ENCODE results near the gene ARHGAP8.
"Not testable (repeated sequence)": the region's sequence is repeated elsewhere in the genome, so short reads cannot be mapped to it uniquely, and the experiment has no call there.

The ARHGAP8 gene

DNA sequence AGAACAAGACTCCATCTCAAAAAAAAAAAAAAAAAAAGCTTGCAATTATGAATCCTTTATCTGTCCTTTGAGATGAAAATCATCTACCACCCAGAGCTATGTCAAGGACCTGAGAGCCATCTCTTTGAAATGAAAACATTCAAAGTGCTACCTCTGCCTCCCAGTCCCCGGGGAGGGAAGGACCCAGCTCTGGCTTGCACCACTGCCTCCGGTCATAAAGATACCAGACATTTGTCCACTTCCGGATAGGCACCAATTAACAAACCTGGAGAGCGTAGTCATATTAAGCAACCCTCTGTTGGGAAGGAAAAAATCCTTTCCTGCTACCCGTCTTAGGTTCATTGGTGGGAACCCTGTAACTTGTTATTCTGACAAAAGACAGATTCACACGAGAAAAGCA, 98.6 kb downstream of the ARHGAP8 start:
- no peak for DNase-seq (ENCODE audit: low read depth, low spot score)
- in situ Hi-C loops (cut with HindIII; ENCODE audit: low sequenced_read_pairs): no loop called here
- no peak overlapping the region for H3K4me3 ChIP-seq (ENCODE audit: low read depth, low read length)
- no peak for TF ChIP-seq CTCF (IDR thresholded peaks at IDR 0.05; ENCODE audit: low read depth, low read length)

GRCh38 chr22:44854641-44855040, 102.3 kb downstream of the ARHGAP8 start:
- in situ Hi-C loops (cut with HindIII; ENCODE audit: low sequenced_read_pairs); H3K4me3 ChIP-seq (ENCODE audit: low read depth, low read length); DNase-seq (ENCODE audit: low read depth, low spot score): not testable (repeated sequence)

DNA sequence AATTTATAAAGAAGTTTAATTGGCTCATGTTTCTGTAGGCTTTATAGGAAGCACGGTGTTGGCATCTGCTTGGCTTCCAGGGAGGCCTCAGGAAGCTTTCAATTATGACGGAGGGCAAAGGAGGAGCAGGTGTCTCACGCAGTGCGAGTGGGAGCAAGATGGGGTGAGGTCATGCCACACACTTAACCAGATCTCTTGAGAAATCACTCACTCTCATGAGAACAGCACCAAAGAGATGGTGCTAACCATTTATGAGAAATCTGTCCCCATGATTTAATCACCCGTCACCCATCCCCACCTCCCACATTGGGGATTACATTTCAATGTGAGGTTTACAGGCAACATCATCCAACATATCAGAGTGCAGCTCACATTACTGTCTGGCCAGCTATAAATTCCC, 103.5 kb downstream of the ARHGAP8 start:
- in situ Hi-C loops (cut with HindIII; ENCODE audit: low sequenced_read_pairs): no loop called here
- no peak overlapping the region for H3K4me3 ChIP-seq (ENCODE audit: low read depth, low read length)
- DNase-seq (ENCODE audit: low read depth, low spot score): no peak
- no peak for TF ChIP-seq CTCF (IDR thresholded peaks at IDR 0.05; ENCODE audit: low read depth, low read length)

GRCh38 chr22:44858819-44859218, 106.4 kb downstream of the ARHGAP8 start:
- H3K4me3 ChIP-seq (ENCODE audit: low read depth, low read length); in situ Hi-C loops (cut with HindIII; ENCODE audit: low sequenced_read_pairs); DNase-seq (ENCODE audit: low read depth, low spot score): not testable (repeated sequence)

GRCh38 chr22:44859641-44860040, 107.3 kb downstream of the ARHGAP8 start:
- in situ Hi-C loops (cut with HindIII; ENCODE audit: low sequenced_read_pairs): no loop called here
- DNase-seq (ENCODE audit: low read depth, low spot score): no peak
- no peak overlapping the region for H3K4me3 ChIP-seq (ENCODE audit: low read depth, low read length)
- no peak for TF ChIP-seq CTCF (IDR thresholded peaks at IDR 0.05; ENCODE audit: low read depth, low read length)

GRCh38 chr22:44860311-44860710, 107.9 kb downstream of the ARHGAP8 start:
- in situ Hi-C loops (cut with HindIII; ENCODE audit: low sequenced_read_pairs): no loop called here
- no peak for TF ChIP-seq CTCF (IDR thresholded peaks at IDR 0.05; ENCODE audit: low read depth, low read length)
- DNase-seq (ENCODE audit: low read depth, low spot score): no peak
- no peak overlapping the region for H3K4me3 ChIP-seq (ENCODE audit: low read depth, low read length)

DNA sequence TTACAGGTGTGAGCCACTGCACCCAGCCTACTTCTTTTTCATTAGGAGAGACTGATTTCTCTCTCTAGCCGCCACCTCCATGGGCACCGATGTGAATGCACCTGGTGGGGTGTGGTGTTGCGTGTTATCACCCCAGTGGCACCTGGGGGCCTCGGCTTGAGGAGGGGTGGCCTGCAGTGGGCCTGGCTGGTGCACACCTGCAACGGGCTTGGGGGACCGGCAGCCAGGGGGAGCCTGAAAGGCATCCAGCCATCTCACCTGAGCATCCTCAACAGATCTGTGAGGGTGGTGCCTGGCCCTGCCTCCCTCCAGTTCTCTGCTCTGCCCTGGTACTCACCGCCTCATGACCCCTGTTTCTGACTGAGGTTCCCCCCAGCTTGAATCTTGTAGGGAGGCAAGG, 108.9 kb downstream of the ARHGAP8 start:
- in situ Hi-C loops (cut with HindIII; ENCODE audit: low sequenced_read_pairs): no loop called here
- H3K4me3 ChIP-seq (ENCODE audit: low read depth, low read length): no peak overlapping the region
- DNase-seq (ENCODE audit: low read depth, low spot score): no peak
- TF ChIP-seq CTCF (IDR thresholded peaks at IDR 0.05; ENCODE audit: low read depth, low read length): no peak

GRCh38 chr22:44862281-44862680, 109.9 kb downstream of the ARHGAP8 start:
- no peak overlapping the region for H3K4me3 ChIP-seq (ENCODE audit: low read depth, low read length)
- in situ Hi-C loops (cut with HindIII; ENCODE audit: low sequenced_read_pairs): no loop called here
- DNase-seq (ENCODE audit: low read depth, low spot score): no peak
- TF ChIP-seq CTCF (IDR thresholded peaks at IDR 0.05; ENCODE audit: low read depth, low read length): no peak

Data from astrocyte of the spinal cord (primary cell).